ENCODE measurements around the gene STAT4.

STAT4 gene, protein sequence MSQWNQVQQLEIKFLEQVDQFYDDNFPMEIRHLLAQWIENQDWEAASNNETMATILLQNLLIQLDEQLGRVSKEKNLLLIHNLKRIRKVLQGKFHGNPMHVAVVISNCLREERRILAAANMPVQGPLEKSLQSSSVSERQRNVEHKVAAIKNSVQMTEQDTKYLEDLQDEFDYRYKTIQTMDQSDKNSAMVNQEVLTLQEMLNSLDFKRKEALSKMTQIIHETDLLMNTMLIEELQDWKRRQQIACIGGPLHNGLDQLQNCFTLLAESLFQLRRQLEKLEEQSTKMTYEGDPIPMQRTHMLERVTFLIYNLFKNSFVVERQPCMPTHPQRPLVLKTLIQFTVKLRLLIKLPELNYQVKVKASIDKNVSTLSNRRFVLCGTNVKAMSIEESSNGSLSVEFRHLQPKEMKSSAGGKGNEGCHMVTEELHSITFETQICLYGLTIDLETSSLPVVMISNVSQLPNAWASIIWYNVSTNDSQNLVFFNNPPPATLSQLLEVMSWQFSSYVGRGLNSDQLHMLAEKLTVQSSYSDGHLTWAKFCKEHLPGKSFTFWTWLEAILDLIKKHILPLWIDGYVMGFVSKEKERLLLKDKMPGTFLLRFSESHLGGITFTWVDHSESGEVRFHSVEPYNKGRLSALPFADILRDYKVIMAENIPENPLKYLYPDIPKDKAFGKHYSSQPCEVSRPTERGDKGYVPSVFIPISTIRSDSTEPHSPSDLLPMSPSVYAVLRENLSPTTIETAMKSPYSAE

GRCh38 chr2:191150600-191151330, at the start of gene STAT4:
Gene STAT4 (minus strand): TSS chr2:191150994. CDS start chr2:191148203, 2,791 bp downstream.
- DNase-seq, result peak; percentile 71

GRCh38 chr2:191199929-191200512, 49.2 kb upstream of the STAT4 start:
- DNase-seq, result no peak

DNA sequence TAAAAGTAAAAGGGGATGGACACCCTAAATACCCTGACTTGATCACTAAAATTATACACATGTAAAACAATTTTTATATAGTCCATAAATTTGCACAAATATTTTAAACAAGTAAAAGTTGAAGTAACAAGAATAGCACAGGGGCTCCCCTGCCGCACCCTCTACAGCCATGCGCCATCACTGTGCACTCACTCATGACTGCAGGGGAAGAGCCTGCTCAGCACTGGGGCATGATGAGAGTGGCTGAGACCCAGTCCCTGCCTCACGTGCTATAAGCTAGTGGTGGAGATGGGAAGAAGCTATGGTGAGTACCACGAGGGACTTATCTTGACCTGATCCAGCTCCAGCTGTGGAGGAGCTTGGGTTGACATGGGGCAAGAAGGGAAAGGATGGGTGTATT, 47.5 kb upstream of the STAT4 start:
- DNase-seq, result no peak

DNA sequence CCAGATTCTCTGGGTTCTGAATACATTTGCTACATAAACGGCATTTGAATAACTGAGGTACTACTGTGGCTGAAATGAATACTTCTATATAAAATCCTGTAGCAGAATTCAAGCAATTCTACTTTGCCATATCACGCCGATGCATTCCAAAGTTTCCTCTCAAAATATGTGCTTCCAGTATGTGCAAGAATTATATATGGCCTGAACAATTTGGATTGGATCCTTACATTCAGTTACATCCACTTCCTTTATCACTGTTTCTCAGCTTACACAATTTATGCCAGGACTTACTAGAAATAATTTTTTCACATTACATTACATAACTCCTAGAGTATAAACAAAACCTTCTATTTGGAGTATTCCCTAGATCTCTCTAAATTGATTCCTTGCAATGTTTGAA, 46.3 kb upstream of the STAT4 start:
- DNase-seq, result no peak

DNA sequence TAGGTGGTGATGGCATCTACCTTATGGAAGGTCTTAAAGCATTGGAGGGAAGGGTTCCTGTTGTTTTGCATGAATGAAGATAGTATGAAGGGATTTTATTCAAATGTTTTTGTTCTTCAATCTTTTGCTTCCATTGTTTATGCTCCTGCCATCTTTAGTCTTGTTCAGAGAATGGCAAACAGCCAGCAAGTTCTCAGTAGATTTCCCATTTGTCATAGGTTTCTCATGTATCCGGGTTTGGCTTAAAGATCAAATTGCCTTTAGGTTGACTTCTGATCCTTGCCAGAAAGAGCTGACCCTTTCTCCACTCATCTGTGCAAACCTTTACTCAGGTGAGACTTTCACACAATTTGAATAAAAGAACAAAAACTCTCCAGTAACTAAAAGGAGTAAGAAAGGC, 44.2 kb upstream of the STAT4 start:
- no peak for DNase-seq

DNA sequence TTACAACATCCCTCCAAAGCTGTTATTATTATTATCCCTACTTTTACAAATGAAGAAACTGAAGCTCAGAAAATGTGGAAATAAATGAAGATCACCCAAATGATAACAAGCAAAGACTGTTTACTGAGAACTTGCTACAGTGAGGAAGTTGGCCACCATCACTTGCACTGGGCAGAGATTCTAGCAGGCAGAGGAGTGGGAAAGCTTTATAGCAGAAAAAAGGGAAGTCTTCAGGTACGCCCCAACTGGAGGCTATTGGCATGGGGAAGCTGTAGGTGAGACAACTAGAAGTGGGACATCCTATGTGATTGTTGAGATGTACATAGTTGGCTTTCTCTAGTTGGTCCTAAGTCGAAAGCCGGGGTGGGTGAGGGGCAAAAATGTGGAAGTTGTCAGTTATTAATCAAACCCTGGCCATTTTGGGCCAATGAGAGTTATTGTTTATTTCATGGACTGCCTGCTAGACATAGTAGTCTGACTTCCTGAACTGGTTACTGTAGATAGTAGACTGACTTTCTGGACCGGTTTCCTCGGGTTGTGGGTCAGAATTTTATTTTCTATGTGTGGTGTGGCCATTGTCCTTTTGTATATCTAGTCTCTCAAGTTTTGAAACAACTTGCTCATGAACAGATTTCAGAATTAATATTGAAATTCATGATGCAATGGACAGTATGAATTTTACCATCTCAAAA, 40.2 kb upstream of the STAT4 start:
- DNase-seq, result no peak

GRCh38 chr2:191190435-191190834, 39.6 kb upstream of the STAT4 start:
- DNase-seq, result peak; percentile 80

DNA sequence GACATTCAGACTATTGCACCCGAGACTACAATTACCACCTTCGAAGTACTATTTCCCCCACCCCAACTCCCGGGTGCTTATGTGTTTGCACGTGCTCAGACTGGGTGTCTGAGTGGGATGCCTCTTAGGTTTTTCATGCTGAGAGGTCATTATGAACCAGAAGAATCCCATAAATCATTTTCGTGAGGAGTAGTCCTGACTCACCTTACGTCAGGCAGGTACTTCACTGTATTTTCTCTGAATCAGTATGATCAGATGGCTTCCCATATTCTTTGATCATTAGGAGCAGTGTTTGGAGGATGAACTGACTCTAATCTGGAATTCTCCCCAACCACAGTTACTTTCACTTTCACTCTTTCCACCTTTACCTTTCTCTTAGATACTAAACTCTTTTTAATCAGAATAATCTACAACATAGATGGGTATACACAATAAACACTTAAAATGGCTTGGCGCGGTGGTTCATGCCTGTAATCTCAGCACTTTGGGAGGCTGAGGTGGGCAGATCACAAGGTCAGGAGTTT, 38.4 kb upstream of the STAT4 start:
- peak; percentile 7 for DNase-seq

GRCh38 chr2:191188550-191189093, 37.8 kb upstream of the STAT4 start:
- no peak for DNase-seq

- no peak for DNase-seq
Observed at GRCh38 chr2:191187105-191187829, 36.5 kb upstream of the STAT4 start.

DNA sequence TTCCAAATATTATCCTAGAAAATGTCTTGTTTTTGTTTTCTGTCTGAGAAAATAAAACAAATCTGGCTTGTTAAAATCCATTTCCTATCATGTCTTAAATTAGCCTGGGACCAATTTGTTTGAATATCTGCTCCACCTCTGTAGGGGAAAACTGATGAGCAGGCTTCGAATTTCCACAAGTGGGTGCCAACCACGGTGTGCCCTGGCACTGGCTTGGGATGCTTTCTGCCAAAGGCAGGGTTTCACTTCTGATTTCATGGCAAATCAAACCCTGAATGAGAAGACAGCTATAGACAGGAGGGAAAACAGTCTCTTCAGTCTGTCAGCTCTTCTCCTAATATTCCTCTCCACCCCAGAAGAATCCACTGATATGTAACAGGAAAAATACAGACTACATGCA, 33.7 kb upstream of the STAT4 start:
- DNase-seq, result peak; percentile 17

- DNase-seq, result no peak
Observed at GRCh38 chr2:191183516-191183915, 32.7 kb upstream of the STAT4 start.

DNA sequence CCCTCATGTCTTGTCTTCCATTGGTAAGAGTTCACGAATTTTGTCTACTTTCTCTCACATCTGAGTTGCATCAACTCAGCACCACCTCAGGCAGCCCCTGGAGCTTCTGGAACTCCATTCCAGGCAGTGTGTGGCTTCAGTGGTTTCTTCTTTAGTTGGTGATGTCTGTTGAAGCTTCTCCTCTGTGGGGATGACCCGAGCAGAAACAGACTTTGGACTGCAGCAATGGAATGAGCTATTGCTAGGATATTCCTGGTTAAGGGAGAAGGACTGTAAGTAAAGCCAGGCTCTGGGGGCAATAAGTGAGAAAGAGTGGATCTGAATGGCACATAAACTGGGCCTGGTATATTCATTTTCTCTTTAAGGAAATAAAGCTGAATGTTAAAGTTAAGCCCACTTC, 32.3 kb upstream of the STAT4 start:
- no peak for DNase-seq

GRCh38 chr2:191180713-191181112, 29.9 kb upstream of the STAT4 start:
- no peak for DNase-seq

- DNase-seq, result no peak
Observed at GRCh38 chr2:191180276-191180675, 29.5 kb upstream of the STAT4 start.

- no peak for DNase-seq
Observed at GRCh38 chr2:191178806-191179514, 28.2 kb upstream of the STAT4 start.

GRCh38 chr2:191177751-191178736, 27.2 kb upstream of the STAT4 start:
- no peak for DNase-seq

GRCh38 chr2:191176801-191177438, 26.1 kb upstream of the STAT4 start:
- DNase-seq, result no peak

- DNase-seq, result no peak
Observed at GRCh38 chr2:191176305-191176704, 25.5 kb upstream of the STAT4 start.
